Adrenal gland (tissue), 5 donors: Measurements from ENCODE around the gene ZNF609.

ENCODE experiments used
- POLR2A ChIP-seq, 2 donors: fragments of 450-650 bp; IDR thresholded peaks; one replicate each; pipeline ENCODE4 v1.6.1; 2017; ENCODE audit warnings: antibody characterized with exemption in 2 of 2, mild to moderate bottlenecking in 2 of 2, moderate library complexity in 1 of 2
- TF ChIP-seq, protein P1 (sequence below), 6 experiments: fragments of 450-650 bp in 4 of 6; fragments of 200-600 bp in 2 of 6; sonication (generic) in 1 of 6; IDR thresholded peaks; 1 replicate in 5 of 6; 2 replicates in 1 of 6; pipeline versions ENCODE4 v1.5.1 to v1.8.0; 2016 to 2021; ENCODE audit warnings: antibody characterized with exemption in 6 of 6, mild to moderate bottlenecking in 2 of 6, moderate library complexity in 1 of 6
- donor health status: DM: no; HTN: no; CAD: no.

- TF ChIP-seq, protein P1, sequence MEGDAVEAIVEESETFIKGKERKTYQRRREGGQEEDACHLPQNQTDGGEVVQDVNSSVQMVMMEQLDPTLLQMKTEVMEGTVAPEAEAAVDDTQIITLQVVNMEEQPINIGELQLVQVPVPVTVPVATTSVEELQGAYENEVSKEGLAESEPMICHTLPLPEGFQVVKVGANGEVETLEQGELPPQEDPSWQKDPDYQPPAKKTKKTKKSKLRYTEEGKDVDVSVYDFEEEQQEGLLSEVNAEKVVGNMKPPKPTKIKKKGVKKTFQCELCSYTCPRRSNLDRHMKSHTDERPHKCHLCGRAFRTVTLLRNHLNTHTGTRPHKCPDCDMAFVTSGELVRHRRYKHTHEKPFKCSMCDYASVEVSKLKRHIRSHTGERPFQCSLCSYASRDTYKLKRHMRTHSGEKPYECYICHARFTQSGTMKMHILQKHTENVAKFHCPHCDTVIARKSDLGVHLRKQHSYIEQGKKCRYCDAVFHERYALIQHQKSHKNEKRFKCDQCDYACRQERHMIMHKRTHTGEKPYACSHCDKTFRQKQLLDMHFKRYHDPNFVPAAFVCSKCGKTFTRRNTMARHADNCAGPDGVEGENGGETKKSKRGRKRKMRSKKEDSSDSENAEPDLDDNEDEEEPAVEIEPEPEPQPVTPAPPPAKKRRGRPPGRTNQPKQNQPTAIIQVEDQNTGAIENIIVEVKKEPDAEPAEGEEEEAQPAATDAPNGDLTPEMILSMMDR (IDR thresholded peaks at IDR 0.05) = no peak
- no peak for TF ChIP-seq POLR2A (IDR thresholded peaks at IDR 0.05)
Measured at GRCh38 chr15:64586984-64587383, 126.6 kb downstream of the ZNF609 start.
